Retinal pigment epithelial cell (primary cell): Measurements from ENCODE around the gene SLC25A3.
"Not testable (repeated sequence)": the region's sequence is repeated elsewhere in the genome, so short reads cannot be mapped to it uniquely, and the experiment has no call there.

ENCODE experiments used
- DNase-seq: peaks from one replicate; pipeline ENCODE4 v3.0.0-alpha.2; 2010; ENCODE audit warnings: low read depth
- H3K4me3 ChIP-seq: 2 replicates; pipeline ENCODE4 v1.5.1; 2011; ENCODE audit warnings: mild to moderate bottlenecking, low read length, control low read depth, moderate library complexity
- CTCF ChIP-seq: conservative IDR thresholded peaks from 2 replicates; pipeline ENCODE4 v1.5.1; 2011; ENCODE audit warnings: low read depth, low read length, control low read depth, inconsistent platforms

Gene SLC25A3

GRCh38 chr12:98561846-98562245 is 31.6 kb upstream of the SLC25A3 start:
- no peak for DNase-seq
- TF ChIP-seq CTCF = no peak

GRCh38 chr12:98572010-98572409 is 21.5 kb upstream of the SLC25A3 start:
- no peak overlapping the region for H3K4me3 ChIP-seq
- peak; percentile 44 for TF ChIP-seq CTCF
- DNase-seq = no peak

More at GRCh38 chr12:98561846-98562245, 31.6 kb upstream of the SLC25A3 start:
- H3K4me3 ChIP-seq = no peak overlapping the region

- no peak for DNase-seq
- no peak overlapping the region for H3K4me3 ChIP-seq
- TF ChIP-seq CTCF = no peak
Measured at GRCh38 chr12:98574110-98574509, 19.4 kb upstream of the SLC25A3 start.

GRCh38 chr12:98575013-98575412 is 18.5 kb upstream of the SLC25A3 start:
- DNase-seq = no peak
- H3K4me3 ChIP-seq = no peak overlapping the region

GRCh38 chr12:98576795-98577194 is 16.7 kb upstream of the SLC25A3 start:
- not testable (repeated sequence) for H3K4me3 ChIP-seq, DNase-seq

More at GRCh38 chr12:98575013-98575412, 18.5 kb upstream of the SLC25A3 start:
- no peak for TF ChIP-seq CTCF

- no peak for TF ChIP-seq CTCF
- no peak for DNase-seq
- no peak overlapping the region for H3K4me3 ChIP-seq
Measured at GRCh38 chr12:98578392-98578791, 15.1 kb upstream of the SLC25A3 start.

GRCh38 chr12:98578821-98579220 is 14.7 kb upstream of the SLC25A3 start:
- DNase-seq = no peak

More at GRCh38 chr12:98578821-98579220, 14.7 kb upstream of the SLC25A3 start:
- TF ChIP-seq CTCF = no peak
- H3K4me3 ChIP-seq = no peak overlapping the region
